HFF-Myc (cell line): ENCODE results near the gene CDH4.

Experiments
- DNase-seq: peaks from one replicate; pipeline ENCODE4 v3.0.0-alpha.2; 2011; ENCODE audit warnings: low read depth; ENCODE audit errors: extremely low read depth
- H3K4me3 ChIP-seq: replicated peaks from 2 replicates; pipeline ENCODE4 v1.5.1; 2011; ENCODE audit warnings: low read depth, mild to moderate bottlenecking, control low read depth, low read length
- TF ChIP-seq, protein P1 (sequence below): IDR thresholded peaks from 2 replicates; pipeline ENCODE4 v1.5.1; 2012; ENCODE audit warnings: mild to moderate bottlenecking, low read depth, low read length, control low read depth; ENCODE audit errors: missing control alignments

CDH4 gene

DNA sequence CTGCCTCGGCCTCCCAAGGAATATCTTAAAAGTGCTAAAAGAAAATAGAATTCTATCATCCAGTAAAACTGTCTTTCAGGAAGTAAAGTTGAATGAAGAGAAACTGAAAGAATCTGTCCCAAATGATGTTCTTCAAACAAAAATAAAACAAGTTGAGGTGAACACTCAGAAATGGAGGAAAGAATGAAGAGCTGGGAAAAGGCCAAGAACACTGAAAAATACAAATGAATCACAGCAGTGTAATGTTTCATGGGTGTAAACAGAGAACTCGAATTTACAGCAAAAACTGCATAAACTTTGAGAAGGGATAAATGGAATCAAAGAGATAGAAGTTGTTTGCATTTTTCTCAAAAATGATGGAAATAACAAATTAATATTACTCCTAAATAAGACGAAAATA is 496.3 kb downstream of the CDH4 start:
- no peak for DNase-seq
- TF ChIP-seq, protein P1, sequence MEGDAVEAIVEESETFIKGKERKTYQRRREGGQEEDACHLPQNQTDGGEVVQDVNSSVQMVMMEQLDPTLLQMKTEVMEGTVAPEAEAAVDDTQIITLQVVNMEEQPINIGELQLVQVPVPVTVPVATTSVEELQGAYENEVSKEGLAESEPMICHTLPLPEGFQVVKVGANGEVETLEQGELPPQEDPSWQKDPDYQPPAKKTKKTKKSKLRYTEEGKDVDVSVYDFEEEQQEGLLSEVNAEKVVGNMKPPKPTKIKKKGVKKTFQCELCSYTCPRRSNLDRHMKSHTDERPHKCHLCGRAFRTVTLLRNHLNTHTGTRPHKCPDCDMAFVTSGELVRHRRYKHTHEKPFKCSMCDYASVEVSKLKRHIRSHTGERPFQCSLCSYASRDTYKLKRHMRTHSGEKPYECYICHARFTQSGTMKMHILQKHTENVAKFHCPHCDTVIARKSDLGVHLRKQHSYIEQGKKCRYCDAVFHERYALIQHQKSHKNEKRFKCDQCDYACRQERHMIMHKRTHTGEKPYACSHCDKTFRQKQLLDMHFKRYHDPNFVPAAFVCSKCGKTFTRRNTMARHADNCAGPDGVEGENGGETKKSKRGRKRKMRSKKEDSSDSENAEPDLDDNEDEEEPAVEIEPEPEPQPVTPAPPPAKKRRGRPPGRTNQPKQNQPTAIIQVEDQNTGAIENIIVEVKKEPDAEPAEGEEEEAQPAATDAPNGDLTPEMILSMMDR: no peak
- no peak overlapping the region for H3K4me3 ChIP-seq

GRCh38 chr20:61749406-61750075 is 497.5 kb downstream of the CDH4 start:
- no peak overlapping the region for H3K4me3 ChIP-seq
- no peak for DNase-seq
- TF ChIP-seq, protein P1: no peak

DNA sequence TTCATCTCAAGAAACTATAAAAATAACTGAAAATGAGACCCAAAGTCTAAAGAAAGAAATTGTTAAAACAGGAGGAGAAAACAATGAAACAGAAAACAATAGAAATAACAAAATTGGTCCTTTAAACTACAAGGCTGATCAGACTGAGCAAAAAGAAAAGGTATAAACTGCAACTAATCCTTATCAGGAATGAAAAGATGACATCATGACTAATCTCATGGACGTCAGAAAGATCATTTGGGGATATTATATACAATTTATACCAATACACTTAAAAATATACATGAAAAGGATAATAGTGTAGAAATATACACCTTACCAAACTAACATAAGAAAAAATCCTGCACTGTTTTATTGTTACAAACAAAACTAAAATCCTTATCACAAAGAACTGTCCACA is 498.0 kb downstream of the CDH4 start:
- TF ChIP-seq, protein P1: no peak
- no peak overlapping the region for H3K4me3 ChIP-seq
- no peak for DNase-seq

GRCh38 chr20:61752576-61752975 is 500.5 kb downstream of the CDH4 start:
- DNase-seq: no peak
- TF ChIP-seq, protein P1: no peak
- H3K4me3 ChIP-seq: no peak overlapping the region

DNA sequence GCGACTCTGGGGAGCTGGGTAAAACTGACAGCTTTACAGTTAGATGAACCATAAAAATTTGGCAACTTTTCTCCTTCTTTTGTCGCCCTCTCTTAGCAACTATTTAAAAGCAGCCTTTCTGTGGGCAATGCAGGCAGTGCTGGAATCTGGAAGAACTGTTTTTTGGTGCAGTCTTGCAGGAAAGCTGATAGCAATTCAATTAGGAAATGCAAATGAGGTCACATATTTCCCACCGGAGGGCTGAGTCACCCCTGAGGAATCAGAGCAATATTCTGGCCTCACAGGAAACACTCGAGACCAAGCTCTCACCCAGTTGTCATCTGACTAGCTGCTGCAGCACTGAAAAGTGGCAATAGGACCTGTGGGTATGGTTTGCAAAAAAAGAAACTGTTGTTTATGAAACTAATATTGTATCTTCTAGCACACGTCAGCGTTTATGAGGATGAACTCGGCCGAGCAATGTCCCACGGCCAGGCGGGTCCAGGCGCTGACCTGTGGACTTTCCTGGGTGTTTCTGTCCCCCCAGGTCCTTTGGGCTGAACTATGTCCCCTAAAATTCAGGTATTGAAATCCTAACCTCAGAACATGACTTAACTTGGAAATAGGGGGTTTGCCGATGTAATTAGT is 501.4 kb downstream of the CDH4 start:
- H3K4me3 ChIP-seq: no peak overlapping the region
- no peak for DNase-seq
- TF ChIP-seq, protein P1: no peak

GRCh38 chr20:61753987-61754956 is 502.2 kb downstream of the CDH4 start:
- no peak overlapping the region for H3K4me3 ChIP-seq
- DNase-seq: no peak
- TF ChIP-seq, protein P1: no peak
